HT1080 (cell line): ENCODE measurements around the gene FBXO2. TPM values are rescaled to one million over a fixed set of nuclear protein-coding genes. Genes with fewer than 3 reads are reported as not detected.

Experiments
- DNase-seq: peaks from one replicate; pipeline ENCODE4 v3.0.0-alpha.2; 2015; ENCODE audit warnings: low read depth
- total RNA-seq: library from RNA; depleted of rRNA; stranded (reverse); fragments of >200 nt; shearing (Covaris generic); gene quantifications from 2 replicates; pipeline ENCODE4 v1.2.3, GENCODE V29; 2014; rRNA removed

Gene FBXO2
- total RNA-seq, 1 experiment from 2014 or later, result 0.13 TPM

- no peak for DNase-seq
Observed at GRCh38 chr1:11599891-11600576, 54.2 kb downstream of the FBXO2 start.

- no peak for DNase-seq
Observed at GRCh38 chr1:11598461-11598860, 55.8 kb downstream of the FBXO2 start.

Other genes starting within 250 kb of the FBXO2 start
- gene DISP3, start 175.3 kb downstream of the FBXO2 start, total RNA-seq, result 0.02 and 0.30 TPM in 2 replicates
- gene FBXO44, start 448 bp upstream of the FBXO2 start, total RNA-seq, result 0.73 and 2.2 TPM in 2 replicates
- 8.5 and 9.4 TPM in 2 replicates for gene FBXO6, start 9.8 kb upstream of the FBXO2 start, total RNA-seq
- 70.5 and 72.2 TPM in 2 replicates for gene MAD2L2, start 26.7 kb upstream of the FBXO2 start, total RNA-seq
- 0.32 and 0.57 TPM in 2 replicates for gene DRAXIN, start 37.3 kb upstream of the FBXO2 start, total RNA-seq
- gene AGTRAP, start 81.7 kb upstream of the FBXO2 start, total RNA-seq, result 69.3 and 73.9 TPM in 2 replicates
- gene C1orf167, start 107.8 kb upstream of the FBXO2 start, total RNA-seq, result not detected in 2 replicates
- 2.9 and 5.8 TPM in 2 replicates for gene MTHFR, start 151.5 kb upstream of the FBXO2 start, total RNA-seq
- 6.4 and 10.0 TPM in 2 replicates for gene CLCN6, start 151.8 kb upstream of the FBXO2 start, total RNA-seq
- not detected in 2 replicates for gene NPPA, start 193.4 kb upstream of the FBXO2 start, total RNA-seq
- not detected in 2 replicates for gene NPPB, start 204.5 kb upstream of the FBXO2 start, total RNA-seq